HEK293T (cell line): Measurements from ENCODE around the gene TRAF6.

ENCODE experiments used
- ELF4 ChIP-seq: fragments of 450-650 bp; IDR thresholded peaks from 2 replicates; pipeline ENCODE4 v1.6.1; 2017; ENCODE audit warnings: antibody characterized with exemption
- FOXA1 ChIP-seq: fragments of 450-650 bp; IDR thresholded peaks from 2 replicates; pipeline ENCODE4 v1.6.1; 2016; ENCODE audit warnings: mild to moderate bottlenecking
- FOXM1 ChIP-seq: fragments of 450-650 bp; IDR thresholded peaks from 2 replicates; pipeline ENCODE4 v1.6.1; 2017; ENCODE audit warnings: mild to moderate bottlenecking, borderline replicate concordance
- PKNOX1 ChIP-seq: fragments of 450-650 bp; IDR thresholded peaks from 2 replicates; pipeline ENCODE4 v1.6.1; 2016
- SP1 ChIP-seq: fragments of 450-650 bp; IDR thresholded peaks from 2 replicates; pipeline ENCODE4 v1.6.1; 2017
- TARDBP ChIP-seq: fragments of 450-650 bp; IDR thresholded peaks from 2 replicates; pipeline ENCODE4 v1.6.1; 2016

DNA sequence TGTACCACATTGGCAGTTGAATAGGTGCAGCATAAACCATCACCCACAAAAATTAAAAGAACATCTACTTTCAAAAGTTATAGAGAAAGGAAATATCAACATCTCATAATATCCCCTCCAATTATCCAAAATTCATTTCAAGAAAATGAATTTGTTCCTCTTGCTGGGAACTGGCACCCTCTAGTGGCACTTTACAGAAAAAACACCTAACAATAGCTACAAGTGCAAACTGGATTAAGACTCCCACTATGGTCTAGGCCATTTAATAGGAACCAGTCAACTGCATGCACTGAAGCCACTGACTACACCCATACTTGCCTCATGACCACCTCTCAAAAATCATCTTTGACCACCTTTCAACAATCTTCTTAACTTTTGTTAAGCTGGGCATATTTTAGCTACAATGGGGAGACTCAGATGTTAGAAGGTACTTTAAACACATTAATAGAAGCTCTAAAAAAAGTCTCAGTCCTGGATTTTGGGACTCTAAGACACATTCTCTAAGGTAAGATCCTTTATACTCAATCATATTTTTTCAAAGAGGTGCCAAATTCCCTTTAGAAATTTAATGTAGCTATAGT is 17.3 kb downstream of the TRAF6 start:
- TF ChIP-seq ELF4, result no peak
- no peak for TF ChIP-seq PKNOX1
- no peak for TF ChIP-seq FOXA1
- TF ChIP-seq SP1, result no peak
- no peak for TF ChIP-seq TARDBP
- no peak for TF ChIP-seq FOXM1
